Pulmonary artery endothelial cell (primary cell): ENCODE measurements around the gene HES4. TPM values are rescaled to one million over a fixed set of nuclear protein-coding genes. Genes with fewer than 3 reads are reported as not detected.

ENCODE experiments used
- DNase-seq: peaks from one replicate; pipeline ENCODE4 v3.0.0-alpha.2; 2011; ENCODE audit warnings: low read depth, low spot score
- total RNA-seq: library from RNA; depleted of rRNA; stranded (reverse); fragments of >200 nt; gene quantifications from 2 replicates; pipeline ENCODE4 v1.2.3, GENCODE V29; 2014

Gene HES4
- total RNA-seq: 9.1 and 17.8 TPM in 2 replicates

GRCh38 chr1:999725-1000356, at the start of gene HES4:
HES4 (minus strand) TSS chr1:1000097; CDS start chr1:999973, 124 bp downstream.
- DNase-seq: peak; percentile 71

GRCh38 chr1:1048765-1049164, 48.9 kb upstream of the HES4 start:
- DNase-seq: no peak

- DNase-seq: no peak
These were observed 48.1 kb upstream of the HES4 start for GRCh38 chr1:1047963-1048362.

GRCh38 chr1:1047407-1047806, 47.5 kb upstream of the HES4 start:
- DNase-seq: no peak

GRCh38 chr1:1046767-1047166, 46.9 kb upstream of the HES4 start:
- DNase-seq: no peak

- DNase-seq: no peak
These were observed 46.3 kb upstream of the HES4 start for GRCh38 chr1:1046243-1046642.

GRCh38 chr1:1045129-1045528, 45.2 kb upstream of the HES4 start:
- DNase-seq: no peak

GRCh38 chr1:1044455-1045078, 44.7 kb upstream of the HES4 start:
- no peak for DNase-seq

GRCh38 chr1:1043921-1044320, 44.0 kb upstream of the HES4 start:
- DNase-seq: no peak

- no peak for DNase-seq
These were observed 43.5 kb upstream of the HES4 start for GRCh38 chr1:1043411-1043810.

GRCh38 chr1:1042835-1043234, 42.9 kb upstream of the HES4 start:
- DNase-seq: no peak

- no peak for DNase-seq
These were observed 42.0 kb upstream of the HES4 start for GRCh38 chr1:1041873-1042272.

GRCh38 chr1:1041092-1041523, 41.2 kb upstream of the HES4 start:
- no peak for DNase-seq

GRCh38 chr1:1040004-1040991, 40.4 kb upstream of the HES4 start:
- DNase-seq: peak; percentile 59

- no peak for DNase-seq
These were observed 39.4 kb upstream of the HES4 start for GRCh38 chr1:1039145-1039910.

GRCh38 chr1:1038694-1039093, 38.8 kb upstream of the HES4 start:
- no peak for DNase-seq

GRCh38 chr1:1037366-1038327, 37.8 kb upstream of the HES4 start:
- DNase-seq: no peak

GRCh38 chr1:1035291-1035943, 35.5 kb upstream of the HES4 start:
- no peak for DNase-seq

- DNase-seq: no peak
These were observed 34.5 kb upstream of the HES4 start for GRCh38 chr1:1034439-1034781.
